ENCODE data around the gene RAB17.

RAB17 gene

GRCh38 chr2:237529452-237530402 is 60.8 kb downstream of the RAB17 start:
- H3K4me3 ChIP-seq (ENCODE audit: low read depth, low read length) = no peak overlapping the region
- CTCF ChIA-PET = interaction anchor here (1.0 to 13.1 kb wide), 4 partner anchors 19 to 58 kb away, joined by 3 to 172 read pairs (median 4); no protein-coding TSS in a partner anchor
- TF ChIP-seq CTCF (IDR thresholded peaks at IDR 0.05; ENCODE audit: insufficient read depth, low read length, missing control alignments) = no peak
- no peak for DNase-seq (ENCODE audit: low read depth, low spot score)
- POLR2A ChIA-PET = no interaction called here

- no peak for DNase-seq (ENCODE audit: low read depth, low spot score)
- no peak overlapping the region for H3K4me3 ChIP-seq (ENCODE audit: low read depth, low read length)
- TF ChIP-seq CTCF (IDR thresholded peaks at IDR 0.05; ENCODE audit: insufficient read depth, low read length, missing control alignments) = no peak
- ChIA-PET CTCF (interaction anchor here (13.1 kb wide), 1 partner anchor 17 kb away, joined by 172 read pairs; no protein-coding TSS in a partner anchor), POLR2A (no interaction called here)
Measured at GRCh38 chr2:237527766-237528165, 62.8 kb downstream of the RAB17 start.

GRCh38 chr2:237527233-237527632 is 63.3 kb downstream of the RAB17 start:
- no peak for TF ChIP-seq CTCF (IDR thresholded peaks at IDR 0.05; ENCODE audit: insufficient read depth, low read length, missing control alignments)
- POLR2A ChIA-PET = no interaction called here
- CTCF ChIA-PET = interaction anchor here (13.1 kb wide), 1 partner anchor 17 kb away, joined by 172 read pairs; no protein-coding TSS in a partner anchor
- DNase-seq (ENCODE audit: low read depth, low spot score) = no peak
- no peak overlapping the region for H3K4me3 ChIP-seq (ENCODE audit: low read depth, low read length)

GRCh38 chr2:237525559-237526157 is 64.9 kb downstream of the RAB17 start:
- no peak for DNase-seq (ENCODE audit: low read depth, low spot score)
- POLR2A ChIA-PET = interaction anchor here (0.5 kb wide), 1 partner anchor 65 kb away, joined by 3 read pairs; no protein-coding TSS in a partner anchor
- CTCF ChIA-PET = interaction anchor here (13.1 kb wide), 1 partner anchor 15 kb away, joined by 172 read pairs; no protein-coding TSS in a partner anchor
- H3K4me3 ChIP-seq (ENCODE audit: low read depth, low read length) = no peak overlapping the region
- TF ChIP-seq CTCF (IDR thresholded peaks at IDR 0.05; ENCODE audit: insufficient read depth, low read length, missing control alignments) = no peak

GRCh38 chr2:237524631-237525030 is 65.9 kb downstream of the RAB17 start:
- no peak for TF ChIP-seq CTCF (IDR thresholded peaks at IDR 0.05; ENCODE audit: insufficient read depth, low read length, missing control alignments)
- H3K4me3 ChIP-seq (ENCODE audit: low read depth, low read length) = no peak overlapping the region
- ChIA-PET POLR2A (no interaction called here), CTCF (interaction anchor here (13.1 kb wide), 1 partner anchor 14 kb away, joined by 172 read pairs; no protein-coding TSS in a partner anchor)
- no peak for DNase-seq (ENCODE audit: low read depth, low spot score)

All from AG04449 (cell line).